HG03103 (cell line): ENCODE results near the gene NDUFB11.

Experiments
- ATAC-seq: cut with Tn5 transposase; IDR thresholded peaks from one replicate; pipeline ENCODE4 v1.9.1; 2021; ENCODE audit warnings: low read depth; ENCODE audit not compliant: unreplicated experiment

The NDUFB11 gene

GRCh38 chrX:47093860-47094259 lies 50.6 kb downstream of the NDUFB11 start:
- ATAC-seq = no peak

GRCh38 chrX:47093248-47093647 lies 51.3 kb downstream of the NDUFB11 start:
- ATAC-seq = no peak
